ENCODE measurements around the gene HOXC9.

Gene HOXC9

GRCh38 chr12:53976172-53976822, 23.7 kb upstream of the HOXC9 start:
- DNase-seq (ENCODE audit: low spot score), result no peak

- DNase-seq (ENCODE audit: low spot score), result no peak
These were observed 23.0 kb upstream of the HOXC9 start for GRCh38 chr12:53976823-53977595.

- DNase-seq (ENCODE audit: low spot score), result no peak
These were observed 22.1 kb upstream of the HOXC9 start for GRCh38 chr12:53977596-53978445.

GRCh38 chr12:53978477-53979356, 21.2 kb upstream of the HOXC9 start:
- DNase-seq (ENCODE audit: low spot score), result no peak

- DNase-seq (ENCODE audit: low spot score), result no peak
These were observed 19.7 kb upstream of the HOXC9 start for GRCh38 chr12:53980104-53980801.

- DNase-seq (ENCODE audit: low spot score), result no peak
These were observed 19.0 kb upstream of the HOXC9 start for GRCh38 chr12:53980802-53981496.

GRCh38 chr12:53981634-53982565, 18.1 kb upstream of the HOXC9 start:
- DNase-seq (ENCODE audit: low spot score), result no peak

- DNase-seq (ENCODE audit: low spot score), result no peak
These were observed 17.1 kb upstream of the HOXC9 start for GRCh38 chr12:53982648-53983567.

GRCh38 chr12:53983568-53983949, 16.4 kb upstream of the HOXC9 start:
- no peak for DNase-seq (ENCODE audit: low spot score)

- no peak for DNase-seq (ENCODE audit: low spot score)
These were observed 15.9 kb upstream of the HOXC9 start for GRCh38 chr12:53983950-53984572.

GRCh38 chr12:53984901-53985691, 14.9 kb upstream of the HOXC9 start, which contains the start of gene HOXC10:
Gene HOXC10 (plus strand): TSS chr12:53985146. CDS start chr12:53985260, 114 bp downstream.
- peak; percentile 11 for DNase-seq (ENCODE audit: low spot score)

- no peak for DNase-seq (ENCODE audit: low spot score)
These were observed 14.3 kb upstream of the HOXC9 start for GRCh38 chr12:53985692-53985993.

GRCh38 chr12:53985994-53986685, 13.8 kb upstream of the HOXC9 start:
- DNase-seq (ENCODE audit: low spot score), result no peak

GRCh38 chr12:53986686-53987483, 13.1 kb upstream of the HOXC9 start:
- no peak for DNase-seq (ENCODE audit: low spot score)

- DNase-seq (ENCODE audit: low spot score), result no peak
These were observed 12.2 kb upstream of the HOXC9 start for GRCh38 chr12:53987787-53988230.
